ENCODE results near the gene NOTCH4.
A peak's percentile ranks its signal among the peaks of the same experiment; 100 is the strongest.

NOTCH4 gene

GRCh38 chr6:32249262-32249661, 25.4 kb upstream of the NOTCH4 start:
- no peak overlapping the region for H4K8ac ChIP-seq (ENCODE audit: low read length)
- no peak overlapping the region for H3K18ac ChIP-seq (ENCODE audit: low read depth in 1 of 2, low read length in 2 of 2)
- 61% methylated on average over 2 of the region's 2 CpGs for WGBS
- H4K91ac ChIP-seq (ENCODE audit: low read length): no peak overlapping the region
- H2BK120ac ChIP-seq (ENCODE audit: low read depth, low read length): no peak overlapping the region
- no peak overlapping the region for H3K4ac ChIP-seq (ENCODE audit: low read depth in 1 of 2, low read length in 2 of 2)
- no peak overlapping the region for H3K27ac ChIP-seq (ENCODE audit: low read length, poor library complexity, severe bottlenecking)
- H3K23ac ChIP-seq (ENCODE audit: low read length in 2 of 2): no peak overlapping the region
- H3K9ac ChIP-seq (ENCODE audit: low read length): no peak overlapping the region
- H3K14ac ChIP-seq (ENCODE audit: low read length in 2 of 2): no peak overlapping the region
- no peaks in the 10 kb centered on the region for H3K4me1 ChIP-seq (ENCODE audit: control insufficient read depth, insufficient read depth, low read depth, low read length)
- no peak overlapping the region for H2BK5ac ChIP-seq (ENCODE audit: low read depth, low read length, poor library complexity, severe bottlenecking)
- no peak overlapping the region for H3K4me2 ChIP-seq (ENCODE audit: low read length, poor library complexity, severe bottlenecking)
- H3K9me3 ChIP-seq (ENCODE audit: control insufficient read depth, low read length): no peaks in the 10 kb centered on the region
- no peaks in the 10 kb centered on the region for H3K27me3 ChIP-seq (ENCODE audit: control insufficient read depth in 1 of 2, insufficient read depth in 1 of 2, low read length in 2 of 2)
- no peak overlapping the region for H2BK15ac ChIP-seq (ENCODE audit: low read depth, poor library complexity, severe bottlenecking)
- no peak overlapping the region for H2AK5ac ChIP-seq (ENCODE audit: low read length, severe bottlenecking)
- no peak overlapping the region for H2BK12ac ChIP-seq (ENCODE audit: low read length in 2 of 2)
- no peaks in the 10 kb centered on the region for H3K36me3 ChIP-seq (ENCODE audit: control insufficient read depth in 1 of 2, insufficient read depth in 2 of 2, low read depth in 1 of 2, low read length in 2 of 2)
- no peak overlapping the region for H3K4me3 ChIP-seq (ENCODE audit: insufficient read depth in 1 of 2, low read depth in 1 of 2, low read length in 2 of 2)
- H2AFZ ChIP-seq (ENCODE audit: low read depth, low read length): no peak overlapping the region
- no peak for DNase-seq
- H3K79me1 ChIP-seq (replicated peaks; ENCODE audit: low read length, poor library complexity, severe bottlenecking): no peaks in the 10 kb centered on the region

GRCh38 chr6:32247401-32247800, 23.5 kb upstream of the NOTCH4 start:
- Histone ChIP-seq H3K27ac (ENCODE audit: low read length, poor library complexity, severe bottlenecking) (no peak overlapping the region), H2AFZ (ENCODE audit: low read depth, low read length) (no peak overlapping the region), H3K27me3 (ENCODE audit: control insufficient read depth in 1 of 2, insufficient read depth in 1 of 2, low read length in 2 of 2) (peaks cover 6 to 8% of the 10 kb centered on the region in 2 experiments), H2BK15ac (ENCODE audit: low read depth, poor library complexity, severe bottlenecking) (no peak overlapping the region), H3K9ac (ENCODE audit: low read length) (no peak overlapping the region), H4K8ac (ENCODE audit: low read length) (no peak overlapping the region), H3K4ac (ENCODE audit: low read depth in 1 of 2, low read length in 2 of 2) (no peak overlapping the region), H4K91ac (ENCODE audit: low read length) (no peak overlapping the region), H3K79me1 (replicated peaks; ENCODE audit: low read length, poor library complexity, severe bottlenecking) (no peaks in the 10 kb centered on the region), H3K9me3 (ENCODE audit: control insufficient read depth, low read length) (no peaks in the 10 kb centered on the region), H3K4me2 (ENCODE audit: low read length, poor library complexity, severe bottlenecking) (no peak overlapping the region), H2BK12ac (ENCODE audit: low read length in 2 of 2) (no peak overlapping the region), H3K18ac (ENCODE audit: low read depth in 1 of 2, low read length in 2 of 2) (no peak overlapping the region), H3K4me3 (ENCODE audit: insufficient read depth in 1 of 2, low read depth in 1 of 2, low read length in 2 of 2) (no peak overlapping the region), H3K4me1 (ENCODE audit: control insufficient read depth, insufficient read depth, low read depth, low read length) (no peaks in the 10 kb centered on the region), H2BK5ac (ENCODE audit: low read depth, low read length, poor library complexity, severe bottlenecking) (no peak overlapping the region), H2BK120ac (ENCODE audit: low read depth, low read length) (no peak overlapping the region), H3K14ac (ENCODE audit: low read length in 2 of 2) (no peak overlapping the region), H3K36me3 (ENCODE audit: control insufficient read depth in 1 of 2, insufficient read depth in 2 of 2, low read depth in 1 of 2, low read length in 2 of 2) (no peaks in the 10 kb centered on the region), H3K23ac (ENCODE audit: low read length in 2 of 2) (no peak overlapping the region), H2AK5ac (ENCODE audit: low read length, severe bottlenecking) (no peak overlapping the region)
- DNase-seq: no peak
- WGBS: 10% methylated on average over 2 of the region's 2 CpGs

- Histone ChIP-seq H3K14ac (ENCODE audit: low read length in 2 of 2) (no peak overlapping the region), H3K4ac (ENCODE audit: low read depth in 1 of 2, low read length in 2 of 2) (no peak overlapping the region), H3K18ac (ENCODE audit: low read depth in 1 of 2, low read length in 2 of 2) (no peak overlapping the region), H2BK5ac (ENCODE audit: low read depth, low read length, poor library complexity, severe bottlenecking) (no peak overlapping the region), H4K8ac (ENCODE audit: low read length) (peak overlapping the region; percentile 48), H2AFZ (ENCODE audit: low read depth, low read length) (no peak overlapping the region), H3K4me3 (ENCODE audit: insufficient read depth in 1 of 2, low read depth in 1 of 2, low read length in 2 of 2) (peak overlapping the region in 1 of 2 experiments; percentile 63), H3K27ac (ENCODE audit: low read length, poor library complexity, severe bottlenecking) (no peak overlapping the region), H2BK15ac (ENCODE audit: low read depth, poor library complexity, severe bottlenecking) (no peak overlapping the region), H2BK120ac (ENCODE audit: low read depth, low read length) (no peak overlapping the region), H3K9me3 (ENCODE audit: control insufficient read depth, low read length) (no peaks in the 10 kb centered on the region), H3K23ac (ENCODE audit: low read length in 2 of 2) (no peak overlapping the region), H4K91ac (ENCODE audit: low read length) (no peak overlapping the region), H3K4me1 (ENCODE audit: control insufficient read depth, insufficient read depth, low read depth, low read length) (no peaks in the 10 kb centered on the region), H3K79me1 (replicated peaks; ENCODE audit: low read length, poor library complexity, severe bottlenecking) (no peaks in the 10 kb centered on the region), H2AK5ac (ENCODE audit: low read length, severe bottlenecking) (no peak overlapping the region), H2BK12ac (ENCODE audit: low read length in 2 of 2) (no peak overlapping the region), H3K9ac (ENCODE audit: low read length) (peak overlapping the region; percentile 72), H3K36me3 (ENCODE audit: control insufficient read depth in 1 of 2, insufficient read depth in 2 of 2, low read depth in 1 of 2, low read length in 2 of 2) (no peaks in the 10 kb centered on the region), H3K27me3 (ENCODE audit: control insufficient read depth in 1 of 2, insufficient read depth in 1 of 2, low read length in 2 of 2) (peaks cover 6 to 18% of the 10 kb centered on the region in 2 experiments), H3K4me2 (ENCODE audit: low read length, poor library complexity, severe bottlenecking) (peak overlapping the region; percentile 38)
- 1% methylated on average over 11 of the region's 14 CpGs for WGBS
- DNase-seq: peak; percentile 80
Observed at GRCh38 chr6:32244946-32245398, 21.1 kb upstream of the NOTCH4 start.

- H3K27me3 ChIP-seq (ENCODE audit: control insufficient read depth in 1 of 2, insufficient read depth in 1 of 2, low read length in 2 of 2): peaks cover 6 to 18% of the 10 kb centered on the region in 2 experiments
- no peak overlapping the region for H2BK5ac ChIP-seq (ENCODE audit: low read depth, low read length, poor library complexity, severe bottlenecking)
- DNase-seq: no peak
- H2BK120ac ChIP-seq (ENCODE audit: low read depth, low read length): no peak overlapping the region
- 79% methylated on average over 4 of the region's 4 CpGs for WGBS
- H3K18ac ChIP-seq (ENCODE audit: low read depth in 1 of 2, low read length in 2 of 2): no peak overlapping the region
- H3K27ac ChIP-seq (ENCODE audit: low read length, poor library complexity, severe bottlenecking): no peak overlapping the region
- no peak overlapping the region for H3K4me2 ChIP-seq (ENCODE audit: low read length, poor library complexity, severe bottlenecking)
- H3K9me3 ChIP-seq (ENCODE audit: control insufficient read depth, low read length): no peaks in the 10 kb centered on the region
- H4K8ac ChIP-seq (ENCODE audit: low read length): peak overlapping the region; percentile 19
- no peak overlapping the region for H2AFZ ChIP-seq (ENCODE audit: low read depth, low read length)
- no peaks in the 10 kb centered on the region for H3K79me1 ChIP-seq (replicated peaks; ENCODE audit: low read length, poor library complexity, severe bottlenecking)
- H3K4ac ChIP-seq (ENCODE audit: low read depth in 1 of 2, low read length in 2 of 2): no peak overlapping the region
- H2BK15ac ChIP-seq (ENCODE audit: low read depth, poor library complexity, severe bottlenecking): no peak overlapping the region
- H2BK12ac ChIP-seq (ENCODE audit: low read length in 2 of 2): no peak overlapping the region
- H3K4me1 ChIP-seq (ENCODE audit: control insufficient read depth, insufficient read depth, low read depth, low read length): no peaks in the 10 kb centered on the region
- no peak overlapping the region for H3K23ac ChIP-seq (ENCODE audit: low read length in 2 of 2)
- no peak overlapping the region for H3K14ac ChIP-seq (ENCODE audit: low read length in 2 of 2)
- H3K4me3 ChIP-seq (ENCODE audit: insufficient read depth in 1 of 2, low read depth in 1 of 2, low read length in 2 of 2): no peak overlapping the region
- no peak overlapping the region for H4K91ac ChIP-seq (ENCODE audit: low read length)
- no peaks in the 10 kb centered on the region for H3K36me3 ChIP-seq (ENCODE audit: control insufficient read depth in 1 of 2, insufficient read depth in 2 of 2, low read depth in 1 of 2, low read length in 2 of 2)
- peak overlapping the region; percentile 72 for H3K9ac ChIP-seq (ENCODE audit: low read length)
- H2AK5ac ChIP-seq (ENCODE audit: low read length, severe bottlenecking): no peak overlapping the region
Observed at GRCh38 chr6:32244270-32244669, 20.4 kb upstream of the NOTCH4 start.

Data from mesenchymal stem cell (in vitro differentiated cells and primary cell).